Activated CD4-positive, alpha-beta T cell treated with anti-CD3 and anti-CD28 coated beads, Interleukin-2, amount 10 ng/mL, durations not matched to agents 24 days and 14 days (primary cell): ENCODE measurements around the gene DLGAP4. TPM values are rescaled to one million over a fixed set of nuclear protein-coding genes. Genes with fewer than 3 reads are reported as not detected.

Experiments
- DNase-seq: peaks from one replicate; pipeline ENCODE4 v3.0.0; 2022
- H3K27ac Mint-ChIP-seq: one replicate; pipeline ENCODE4 v1.8.0; 2022; ENCODE audit warnings: mild to moderate bottlenecking, mixed read lengths
- H3K27me3 Mint-ChIP-seq: one replicate; pipeline ENCODE4 v1.8.0; 2022; ENCODE audit warnings: mixed read lengths
- H3K36me3 Mint-ChIP-seq: one replicate; pipeline ENCODE4 v1.8.0; 2022; ENCODE audit warnings: low read depth, mild to moderate bottlenecking, mixed read lengths
- H3K4me1 Mint-ChIP-seq: one replicate; pipeline ENCODE4 v1.8.0; 2021; ENCODE audit warnings: mixed read lengths
- H3K4me3 Mint-ChIP-seq: one replicate; pipeline ENCODE4 v1.8.0; 2022; ENCODE audit warnings: mild to moderate bottlenecking, moderate library complexity, mixed read lengths
- H3K9me3 Mint-ChIP-seq: one replicate; pipeline ENCODE4 v1.8.0; 2021; ENCODE audit warnings: mixed read lengths
- intact Hi-C: fragments of 100-400 bp; cut with micrococcal nuclease; formaldehyde crosslinking; loops from one replicate; pipeline ENCODE4 v1.15.1; 2023
- total RNA-seq: library from RNA; stranded (reverse); gene quantifications from 2 replicates; pipeline ENCODE4 v1.2.3, GENCODE V29; 2022

DLGAP4 gene
- total RNA-seq, 1 donor from 2014 or later: 21.3 TPM

DNA sequence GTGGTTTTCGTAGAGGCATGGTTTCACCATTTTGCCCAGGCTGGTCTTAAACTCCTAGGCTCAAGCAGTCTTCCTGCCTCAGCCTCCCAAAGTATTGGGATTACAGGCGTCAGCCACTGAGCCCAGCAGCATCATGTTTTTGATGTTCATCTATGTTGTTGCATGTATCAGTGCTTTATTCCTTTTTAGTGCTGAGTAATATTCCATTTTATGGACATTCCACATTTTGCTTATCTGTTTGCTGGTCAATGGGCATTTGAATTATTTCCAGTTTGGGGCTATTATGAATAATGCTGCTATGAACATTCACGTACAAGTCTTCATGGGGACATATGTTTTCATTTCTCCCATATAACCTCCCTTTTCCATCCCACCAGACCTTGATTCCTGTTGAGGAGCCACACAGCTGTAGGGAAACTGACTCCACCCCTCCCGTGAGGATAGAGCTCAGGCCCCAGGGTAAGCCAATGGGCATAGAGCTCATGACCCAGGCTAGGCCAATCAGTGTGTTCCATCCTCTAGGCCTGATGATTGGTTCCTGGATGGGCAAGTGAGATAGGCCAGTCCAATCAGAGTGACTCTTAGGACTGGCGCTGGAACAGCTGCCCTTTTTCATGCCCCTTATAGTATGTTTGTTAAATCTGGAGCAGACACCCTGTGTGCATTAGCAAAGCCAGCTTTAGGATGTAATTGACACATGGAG is 49.5 kb downstream of the DLGAP4 start:
- Mint-ChIP-seq H3K36me3 (no peaks in the 10 kb centered on the region), H3K4me3 (no peak overlapping the region), H3K4me1 (no peaks in the 10 kb centered on the region), H3K9me3 (no peaks in the 10 kb centered on the region), H3K27ac (no peak overlapping the region), H3K27me3 (no peaks in the 10 kb centered on the region)
- intact Hi-C loops: no loop called here
- no peak for DNase-seq

DNA sequence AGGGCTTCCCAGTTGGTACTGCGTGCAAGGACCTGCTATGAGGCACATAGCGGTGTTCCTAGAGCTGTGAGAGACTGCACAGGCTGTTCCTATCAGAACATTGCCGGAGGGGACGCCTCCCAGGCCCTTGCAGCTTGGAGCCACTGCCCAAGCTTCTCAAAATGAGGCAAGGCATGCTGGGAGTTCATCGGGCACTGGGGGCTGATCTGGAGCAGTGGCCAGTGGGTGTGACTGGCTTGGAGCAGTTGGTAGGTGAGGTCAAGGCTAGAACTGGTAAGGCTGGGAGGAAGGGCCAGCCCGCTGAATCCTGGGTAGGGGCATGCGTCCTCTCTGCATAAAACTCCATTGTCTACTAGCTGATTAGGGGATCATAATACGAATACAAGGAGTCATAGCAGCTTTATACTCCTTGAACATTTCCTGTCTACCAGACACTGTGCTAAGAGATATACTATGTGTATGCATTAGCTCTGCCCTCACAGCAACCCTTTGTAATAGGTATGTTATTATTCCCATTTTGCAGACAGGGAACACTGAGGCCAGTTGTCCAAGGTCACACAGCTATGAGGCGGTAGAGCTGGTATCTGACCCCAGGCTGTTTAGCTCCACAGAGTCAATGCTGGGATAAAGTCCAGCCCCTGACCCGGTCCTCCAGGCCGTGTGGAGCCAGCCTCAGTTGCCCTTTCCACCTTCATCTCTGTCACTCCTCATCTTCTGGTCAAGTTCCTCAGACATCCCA is 53.7 kb downstream of the DLGAP4 start:
- no peaks in the 10 kb centered on the region for H3K27me3 Mint-ChIP-seq
- H3K36me3 Mint-ChIP-seq: no peaks in the 10 kb centered on the region
- no peak overlapping the region for H3K4me3 Mint-ChIP-seq
- intact Hi-C loops: no loop called here
- no peak overlapping the region for H3K27ac Mint-ChIP-seq
- H3K4me1 Mint-ChIP-seq: no peaks in the 10 kb centered on the region
- H3K9me3 Mint-ChIP-seq: no peaks in the 10 kb centered on the region
- no peak for DNase-seq

DNA sequence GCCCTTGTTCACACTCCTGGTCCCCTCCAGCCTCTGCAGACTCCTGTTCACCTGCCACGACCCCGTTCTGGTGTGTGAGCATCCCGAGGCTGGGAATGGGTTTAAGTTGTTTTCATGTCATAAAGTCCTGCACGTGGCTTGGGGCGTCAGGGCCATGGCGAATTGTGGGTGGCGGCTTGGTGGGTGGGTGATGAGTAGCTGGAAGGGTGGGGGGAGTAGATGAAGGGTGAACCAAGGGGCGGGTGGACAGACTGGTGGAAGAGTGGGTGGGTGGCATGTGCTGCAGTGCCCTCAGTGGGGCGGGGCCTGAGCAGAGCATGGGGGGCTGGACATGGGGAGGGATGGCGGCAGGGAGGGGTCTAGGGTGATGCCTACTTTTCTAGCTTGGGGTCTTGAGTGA is 54.3 kb downstream of the DLGAP4 start:
- Mint-ChIP-seq H3K36me3 (no peaks in the 10 kb centered on the region), H3K9me3 (no peaks in the 10 kb centered on the region), H3K4me1 (no peaks in the 10 kb centered on the region), H3K4me3 (no peak overlapping the region), H3K27ac (no peak overlapping the region), H3K27me3 (no peaks in the 10 kb centered on the region)
- intact Hi-C loops: no loop called here
- DNase-seq: no peak

DNA sequence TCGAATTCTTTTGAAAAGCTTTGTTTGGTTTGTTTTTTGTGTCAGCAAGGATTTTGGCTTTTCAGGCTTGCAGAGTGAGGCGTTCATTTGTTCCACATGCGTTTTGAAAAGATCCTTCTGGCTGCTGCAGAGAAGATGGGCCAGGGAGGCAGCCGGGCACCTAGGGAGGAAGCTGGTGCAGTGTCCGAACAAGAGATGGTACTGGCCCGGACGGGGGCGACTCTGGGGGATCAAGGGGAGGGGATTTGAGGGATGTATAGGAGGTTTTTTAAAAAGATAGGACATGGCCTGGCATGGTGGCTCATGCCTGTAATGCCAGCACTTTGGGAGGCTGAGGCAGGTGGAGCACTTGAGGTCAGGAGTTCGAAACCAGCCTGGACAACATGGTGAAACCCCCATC is 55.3 kb downstream of the DLGAP4 start:
- no peak overlapping the region for H3K4me3 Mint-ChIP-seq
- no peaks in the 10 kb centered on the region for H3K27me3 Mint-ChIP-seq
- no peaks in the 10 kb centered on the region for H3K9me3 Mint-ChIP-seq
- no peak overlapping the region for H3K27ac Mint-ChIP-seq
- DNase-seq: no peak
- H3K4me1 Mint-ChIP-seq: no peaks in the 10 kb centered on the region
- intact Hi-C loops: no loop called here
- H3K36me3 Mint-ChIP-seq: no peaks in the 10 kb centered on the region

DNA sequence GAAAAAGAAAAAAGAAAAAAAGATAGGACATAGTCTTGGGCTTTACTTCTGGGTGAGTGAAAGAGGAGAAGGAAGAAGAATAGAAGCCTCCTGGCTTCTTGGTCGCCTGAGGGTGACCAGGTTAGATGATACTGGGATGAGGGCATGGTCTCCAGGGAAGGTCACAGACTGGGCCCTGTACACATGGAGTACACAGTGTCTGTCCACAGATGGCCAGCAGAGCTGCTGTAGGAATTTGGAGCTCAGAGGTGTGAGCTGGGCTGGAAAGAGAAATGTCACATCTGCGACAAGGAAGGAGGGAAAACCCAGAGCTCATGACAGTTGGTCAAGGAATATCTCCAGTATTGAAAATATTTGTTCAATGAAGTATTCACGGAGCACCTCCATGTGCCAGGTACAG is 56.1 kb downstream of the DLGAP4 start:
- no peak overlapping the region for H3K4me3 Mint-ChIP-seq
- H3K9me3 Mint-ChIP-seq: no peaks in the 10 kb centered on the region
- H3K27ac Mint-ChIP-seq: no peak overlapping the region
- no peaks in the 10 kb centered on the region for H3K27me3 Mint-ChIP-seq
- intact Hi-C loops: no loop called here
- H3K4me1 Mint-ChIP-seq: no peaks in the 10 kb centered on the region
- H3K36me3 Mint-ChIP-seq: no peaks in the 10 kb centered on the region
- DNase-seq: no peak

DNA sequence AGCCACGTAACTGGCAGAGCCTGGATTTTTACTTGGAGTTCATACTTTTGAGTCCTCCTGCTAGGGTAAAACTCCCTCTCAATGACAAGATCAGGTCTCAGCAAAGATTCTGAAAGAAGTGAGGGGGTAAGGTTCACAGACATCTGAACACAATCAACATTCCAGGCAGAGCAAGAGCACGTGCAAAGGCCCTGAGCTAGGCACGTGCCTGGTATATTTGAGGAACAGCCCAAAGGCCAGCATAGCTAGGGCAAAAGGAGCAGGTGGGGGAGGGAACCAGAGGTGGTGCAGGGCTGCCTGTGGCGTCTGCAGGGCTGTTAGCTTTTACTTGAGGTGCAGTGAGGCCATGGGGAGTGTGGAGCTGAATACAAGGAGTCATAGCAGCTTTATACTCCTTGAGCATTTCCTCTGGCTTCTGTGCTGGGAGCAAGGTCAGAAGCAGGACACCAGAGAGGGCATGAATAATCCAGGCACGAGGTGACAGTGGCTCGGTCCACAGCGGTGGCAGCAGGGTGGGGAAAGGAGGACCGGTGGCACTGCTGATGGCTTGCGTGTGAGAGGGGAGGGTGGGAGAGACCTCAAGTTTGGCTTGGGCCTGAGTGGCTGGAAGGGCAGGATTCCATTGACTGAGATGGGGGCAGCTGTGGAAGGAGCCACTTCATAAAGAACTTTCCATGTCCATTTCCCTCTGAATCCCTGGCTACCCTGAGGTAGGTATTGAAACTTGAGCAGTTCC is 57.0 kb downstream of the DLGAP4 start:
- no peaks in the 10 kb centered on the region for H3K36me3 Mint-ChIP-seq
- H3K27ac Mint-ChIP-seq: no peak overlapping the region
- DNase-seq: no peak
- H3K4me3 Mint-ChIP-seq: no peak overlapping the region
- no peaks in the 10 kb centered on the region for H3K27me3 Mint-ChIP-seq
- no peaks in the 10 kb centered on the region for H3K9me3 Mint-ChIP-seq
- intact Hi-C loops: no loop called here
- H3K4me1 Mint-ChIP-seq: no peaks in the 10 kb centered on the region

DNA sequence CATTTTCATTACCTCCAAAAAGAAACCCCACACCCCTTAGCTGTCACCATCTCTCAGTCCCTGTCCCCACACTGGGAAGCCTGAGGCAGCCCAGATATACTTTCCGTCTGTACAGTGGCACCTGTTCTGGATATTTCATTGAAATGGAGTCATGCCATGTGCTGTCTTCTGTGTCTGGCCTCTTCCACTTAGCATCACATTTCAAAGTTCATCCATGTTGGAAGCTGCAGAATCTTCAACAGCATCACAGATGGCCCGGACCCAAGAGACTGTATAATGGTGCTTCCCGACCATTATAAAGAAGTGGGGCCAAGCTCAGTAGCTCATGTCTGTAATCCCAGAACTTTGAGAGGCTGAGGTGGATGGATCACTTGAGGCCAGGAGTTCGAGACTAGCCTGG is 58.4 kb downstream of the DLGAP4 start:
- no peaks in the 10 kb centered on the region for H3K36me3 Mint-ChIP-seq
- no peaks in the 10 kb centered on the region for H3K9me3 Mint-ChIP-seq
- no peak for DNase-seq
- no peaks in the 10 kb centered on the region for H3K27me3 Mint-ChIP-seq
- intact Hi-C loops: no loop called here
- H3K27ac Mint-ChIP-seq: no peak overlapping the region
- no peak overlapping the region for H3K4me3 Mint-ChIP-seq
- H3K4me1 Mint-ChIP-seq: no peaks in the 10 kb centered on the region

DNA sequence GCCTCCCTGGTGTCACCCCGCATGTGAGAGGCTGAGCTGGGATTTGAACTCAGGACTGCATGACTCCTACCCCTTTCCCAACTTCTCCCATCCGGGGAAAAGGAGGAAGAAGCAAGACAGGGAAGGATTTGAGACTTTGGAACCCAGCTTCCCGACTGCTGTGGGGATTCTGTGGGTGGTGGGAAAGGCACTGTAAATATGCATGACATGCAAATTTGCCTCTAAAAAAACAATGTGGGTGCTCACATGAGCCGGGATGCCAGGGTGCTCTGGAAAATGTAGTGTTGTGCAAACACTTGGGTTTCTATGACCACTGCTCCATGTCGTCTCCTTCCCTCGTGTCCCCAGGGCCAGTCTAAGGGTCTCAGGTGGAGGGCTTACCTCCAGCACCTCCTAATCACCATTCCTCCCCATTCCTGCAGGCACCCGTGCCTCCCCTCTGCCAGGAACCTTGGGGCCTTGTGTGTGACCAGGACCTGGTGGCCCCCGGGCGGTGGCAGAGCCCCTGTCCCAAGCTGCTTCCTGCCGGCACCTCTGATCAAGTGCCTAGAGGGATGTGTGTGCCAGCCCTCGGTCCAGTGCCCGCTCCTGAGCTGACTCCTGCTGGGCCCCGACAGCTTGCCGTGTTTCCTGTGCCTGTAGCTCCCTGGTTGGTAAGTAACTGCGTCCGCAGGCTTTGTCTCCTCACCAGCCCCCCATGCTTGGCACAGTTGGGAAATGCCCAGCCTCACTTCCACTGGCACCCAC is 60.7 kb downstream of the DLGAP4 start:
- Mint-ChIP-seq H3K27me3 (peaks cover 1% of the 10 kb centered on the region), H3K4me1 (no peaks in the 10 kb centered on the region), H3K36me3 (no peaks in the 10 kb centered on the region), H3K9me3 (no peaks in the 10 kb centered on the region), H3K4me3 (no peak overlapping the region), H3K27ac (no peak overlapping the region)
- no peak for DNase-seq
- intact Hi-C loops: no loop called here

DNA sequence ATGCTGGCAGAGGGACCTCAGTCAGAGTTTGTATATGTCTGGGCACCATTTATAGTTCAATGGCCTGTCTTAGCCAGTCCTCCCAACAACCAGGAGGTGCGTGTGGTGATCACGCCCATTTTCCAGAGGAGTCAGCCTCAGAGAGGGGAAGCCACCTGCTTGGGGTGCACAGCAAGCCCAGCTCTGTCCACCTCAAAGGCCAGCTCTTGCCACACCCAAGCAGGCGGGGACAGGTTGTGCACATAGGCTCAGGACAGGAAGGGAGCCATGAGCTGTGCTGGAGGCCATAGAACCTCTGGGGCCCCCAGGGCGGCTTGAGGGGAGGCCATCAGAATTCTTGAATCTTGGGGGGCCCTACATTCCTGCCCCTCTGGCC is 61.2 kb downstream of the DLGAP4 start:
- no peaks in the 10 kb centered on the region for H3K9me3 Mint-ChIP-seq
- no peak overlapping the region for H3K4me3 Mint-ChIP-seq
- no peaks in the 10 kb centered on the region for H3K36me3 Mint-ChIP-seq
- no peak overlapping the region for H3K27ac Mint-ChIP-seq
- no peaks in the 10 kb centered on the region for H3K4me1 Mint-ChIP-seq
- intact Hi-C loops: no loop called here
- DNase-seq: no peak
- peaks cover 2% of the 10 kb centered on the region for H3K27me3 Mint-ChIP-seq

DNA sequence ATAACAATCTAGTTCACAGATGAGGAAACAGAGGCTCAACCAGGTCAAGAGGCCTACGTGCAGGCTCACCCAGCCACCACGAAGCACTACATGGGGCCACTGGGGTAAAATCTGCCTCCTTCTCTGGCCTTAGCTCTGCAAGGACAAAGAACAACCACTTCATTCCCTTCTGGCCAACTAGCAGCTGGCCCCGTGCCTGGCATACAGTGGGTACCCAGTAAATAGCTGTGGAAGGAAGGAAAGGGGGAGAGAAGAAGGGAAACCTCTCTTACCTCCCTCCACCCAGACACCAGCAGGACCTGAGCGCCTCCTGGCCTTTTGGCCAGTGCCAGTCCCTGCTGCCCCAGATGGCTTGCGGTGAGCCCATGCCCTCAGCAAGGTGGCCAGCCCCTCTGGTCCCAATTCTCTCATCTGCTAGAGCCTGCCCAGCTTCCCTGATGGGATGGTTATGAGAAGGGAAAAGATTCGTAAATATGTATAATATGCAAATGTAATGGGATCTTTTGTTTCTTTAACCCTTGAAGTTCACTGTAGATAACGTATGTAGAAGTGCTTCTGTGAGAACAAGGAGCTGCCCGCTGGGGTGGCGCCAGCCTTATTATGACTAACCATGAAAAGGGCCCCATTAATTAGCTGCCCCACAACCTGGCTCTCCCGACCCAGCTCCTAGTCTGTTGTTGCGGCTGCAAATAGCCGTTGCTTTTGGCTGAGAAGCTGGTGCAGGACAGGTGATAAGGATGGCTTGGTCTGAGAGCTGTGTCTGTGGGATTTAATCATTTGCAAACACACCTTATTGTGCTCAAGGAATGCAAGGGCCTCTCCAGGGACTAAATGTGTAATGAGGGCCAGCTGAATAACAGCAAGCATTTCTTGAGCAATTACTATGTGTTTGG is 62.0 kb downstream of the DLGAP4 start:
- no peak for DNase-seq
- Mint-ChIP-seq H3K9me3 (no peaks in the 10 kb centered on the region), H3K27ac (no peak overlapping the region), H3K36me3 (no peaks in the 10 kb centered on the region), H3K4me3 (no peak overlapping the region), H3K4me1 (no peaks in the 10 kb centered on the region), H3K27me3 (peaks cover 5% of the 10 kb centered on the region)
- intact Hi-C loops: no loop called here

DNA sequence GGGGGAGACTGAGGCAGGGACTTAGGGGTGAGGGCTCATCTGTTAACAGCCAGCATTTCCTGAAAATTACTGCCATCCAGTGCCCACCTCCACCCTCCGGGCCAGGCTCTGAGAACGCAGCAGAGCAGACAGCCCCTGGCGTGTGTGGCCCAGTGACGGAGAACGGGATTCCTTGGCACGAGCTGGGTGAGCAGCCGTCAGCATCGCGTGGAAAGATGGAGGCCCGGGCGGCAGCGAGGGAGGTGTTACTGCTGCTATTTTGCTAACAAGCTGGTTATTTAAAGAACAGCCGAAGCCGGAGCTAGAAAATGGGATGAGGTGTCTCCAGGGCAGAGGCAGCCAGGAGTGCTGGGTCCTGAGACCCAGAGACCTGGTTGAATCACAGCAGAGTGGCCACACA is 62.7 kb downstream of the DLGAP4 start:
- no peaks in the 10 kb centered on the region for H3K9me3 Mint-ChIP-seq
- no peaks in the 10 kb centered on the region for H3K36me3 Mint-ChIP-seq
- peaks cover 5% of the 10 kb centered on the region for H3K27me3 Mint-ChIP-seq
- no peak for DNase-seq
- intact Hi-C loops: no loop called here
- H3K4me1 Mint-ChIP-seq: no peaks in the 10 kb centered on the region
- H3K4me3 Mint-ChIP-seq: no peak overlapping the region
- no peak overlapping the region for H3K27ac Mint-ChIP-seq

DNA sequence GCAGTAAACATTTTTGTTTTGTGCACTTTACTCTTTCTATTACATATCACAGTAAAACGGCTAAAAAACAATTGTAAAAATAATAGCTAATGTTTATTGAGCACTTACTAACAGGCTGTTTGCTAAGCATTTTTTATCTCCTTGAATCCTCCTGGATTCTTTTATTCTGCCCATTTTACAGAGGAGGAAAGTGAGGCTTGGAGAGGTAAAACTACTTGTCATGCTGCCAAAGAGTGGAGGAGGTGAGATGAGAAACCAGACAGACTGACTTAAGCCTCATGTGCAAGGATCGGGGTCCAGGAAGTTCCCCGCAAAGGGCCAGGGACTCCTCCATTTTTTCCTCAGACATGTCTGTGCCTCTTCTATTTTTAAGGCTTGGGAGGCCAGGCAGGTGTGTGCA is 63.6 kb downstream of the DLGAP4 start:
- Mint-ChIP-seq H3K4me1 (no peaks in the 10 kb centered on the region), H3K9me3 (no peaks in the 10 kb centered on the region), H3K27me3 (peaks cover 8% of the 10 kb centered on the region), H3K4me3 (no peak overlapping the region), H3K27ac (no peak overlapping the region), H3K36me3 (no peaks in the 10 kb centered on the region)
- DNase-seq: no peak
- intact Hi-C loops: no loop called here
